HG03378 (cell line): ENCODE measurements around the gene NDFIP1.

ENCODE experiments used
- ATAC-seq: cut with Tn5 transposase; IDR thresholded peaks from one replicate; pipeline ENCODE4 v1.9.1; 2021; ENCODE audit warnings: mild to moderate bottlenecking, moderate library complexity; ENCODE audit not compliant: unreplicated experiment

NDFIP1 gene

DNA sequence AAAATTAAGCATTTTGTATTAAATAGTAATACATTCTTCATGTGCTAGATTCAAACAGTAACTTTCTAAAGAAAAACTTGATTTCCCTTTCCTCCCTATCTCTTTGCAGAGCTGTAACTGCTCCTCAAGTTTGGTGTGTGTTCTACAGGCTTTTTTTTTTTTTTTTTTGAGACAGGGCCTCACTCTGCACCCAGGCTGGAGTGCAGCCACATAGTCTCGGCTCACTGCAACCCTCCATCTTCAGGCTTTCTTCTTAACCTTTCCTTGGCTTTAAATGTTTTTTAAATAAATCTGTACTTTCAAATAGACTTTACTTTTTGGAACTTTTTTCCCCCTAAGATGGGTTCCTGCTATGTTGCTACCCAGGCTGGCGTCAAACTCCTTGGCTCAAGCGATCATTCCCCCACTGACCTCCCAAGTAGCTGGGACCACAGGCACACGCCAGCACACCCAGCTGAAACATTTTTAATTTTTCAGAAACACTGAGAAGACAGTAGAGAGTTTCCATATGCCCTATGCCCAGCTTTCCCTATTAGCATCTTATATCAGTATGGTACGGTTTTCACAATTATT is 9.1 kb downstream of the NDFIP1 start:
- no peak for ATAC-seq

DNA sequence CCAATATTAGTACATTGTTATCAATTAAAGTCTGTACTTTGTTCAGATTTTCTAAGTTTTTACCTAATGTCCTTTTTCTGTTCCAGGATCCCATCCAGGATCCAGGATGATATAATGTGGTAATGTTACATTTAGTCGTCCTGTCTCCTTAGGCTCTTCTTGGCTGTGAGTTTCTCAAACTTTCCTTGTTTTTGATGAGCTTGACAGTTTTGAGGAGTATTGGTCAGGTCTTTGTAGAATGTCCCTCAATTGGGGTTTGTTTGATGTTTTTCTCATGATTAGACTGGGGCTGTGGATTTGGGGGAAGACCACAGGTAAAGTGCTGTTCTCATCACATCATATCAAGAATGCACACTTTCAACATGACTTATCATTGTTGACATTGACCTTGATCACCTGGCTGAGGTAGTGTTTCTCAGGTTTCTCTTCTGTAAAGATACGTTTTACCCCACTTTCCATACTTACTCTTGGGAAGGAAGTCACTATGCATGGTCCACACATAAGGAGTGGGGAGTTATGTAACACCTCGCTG is 9.6 kb downstream of the NDFIP1 start:
- no peak for ATAC-seq

DNA sequence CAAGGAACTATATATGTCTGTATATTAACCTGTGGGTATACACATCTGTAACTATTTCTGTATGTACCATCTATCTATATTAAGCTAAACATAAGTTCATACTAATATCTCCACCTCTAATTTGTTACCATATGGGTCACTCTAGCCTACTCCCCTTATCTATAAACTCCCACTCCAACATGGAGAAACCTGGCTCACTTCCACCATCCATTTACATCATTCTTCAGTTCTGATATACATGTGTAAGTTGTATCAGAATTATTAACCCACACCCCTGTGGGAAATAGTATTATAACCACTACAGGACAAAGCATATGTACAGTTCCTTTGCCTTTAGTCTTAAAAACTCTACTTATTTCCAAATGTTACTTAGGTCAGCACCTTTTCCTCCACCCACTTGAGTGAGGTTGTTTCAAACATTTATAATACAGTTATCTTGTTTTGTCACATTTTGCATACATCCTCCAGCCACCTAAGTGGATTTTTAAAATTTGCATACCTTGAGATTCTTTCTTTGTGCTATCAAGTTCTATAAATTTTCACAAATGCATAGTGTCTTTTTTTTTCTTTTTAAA is 10.6 kb downstream of the NDFIP1 start:
- ATAC-seq = no peak

DNA sequence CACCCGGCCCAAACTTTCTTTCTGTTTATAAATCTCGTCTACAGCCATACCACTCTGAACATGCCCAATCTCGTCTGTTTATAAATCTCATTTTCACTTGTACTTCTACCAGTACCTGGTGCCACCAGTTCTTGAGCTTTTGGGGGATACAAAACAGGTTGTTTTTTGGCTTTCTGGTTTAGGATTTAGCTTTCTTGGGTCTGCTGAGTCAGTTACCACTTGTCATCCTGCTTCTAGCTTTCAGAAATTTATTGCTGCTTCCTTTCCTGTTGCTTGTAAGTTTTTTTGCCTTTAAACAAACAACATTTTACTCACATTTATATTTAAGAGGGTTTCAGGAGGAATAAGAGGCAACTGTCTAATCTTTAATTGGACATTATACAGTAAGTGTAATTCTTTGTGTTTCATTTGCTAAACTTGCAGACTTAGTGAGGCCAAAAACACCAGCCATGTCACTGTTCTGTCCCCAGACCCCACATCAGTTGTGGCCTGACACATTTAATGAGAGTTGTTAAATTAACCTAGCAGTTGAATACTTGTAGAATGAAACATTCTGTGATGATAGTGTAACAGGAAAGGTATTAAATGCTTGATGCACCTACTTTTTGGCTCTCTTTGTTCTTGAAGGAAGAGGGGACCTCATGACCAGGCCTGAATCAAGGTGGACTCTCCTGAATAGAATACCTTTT is 11.8 kb downstream of the NDFIP1 start:
- no peak for ATAC-seq

DNA sequence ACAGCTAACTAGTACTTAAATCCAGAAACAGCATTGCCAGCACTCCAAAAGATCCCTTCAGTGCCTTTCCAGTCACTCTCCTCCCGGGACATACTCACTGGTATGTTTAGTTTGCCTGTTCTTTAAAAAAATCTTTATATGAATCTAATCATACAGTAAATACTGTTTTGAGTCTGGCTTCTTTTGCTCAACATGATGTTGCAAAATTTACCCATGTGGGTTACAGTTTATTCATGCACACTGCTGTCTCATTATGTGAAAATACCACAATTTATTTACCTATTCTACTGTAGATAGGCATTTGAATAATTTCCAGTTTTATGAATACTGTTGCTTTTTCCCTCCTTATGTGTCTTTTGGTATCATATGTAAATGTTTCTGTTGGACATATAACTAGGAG is 13.5 kb downstream of the NDFIP1 start:
- no peak for ATAC-seq

DNA sequence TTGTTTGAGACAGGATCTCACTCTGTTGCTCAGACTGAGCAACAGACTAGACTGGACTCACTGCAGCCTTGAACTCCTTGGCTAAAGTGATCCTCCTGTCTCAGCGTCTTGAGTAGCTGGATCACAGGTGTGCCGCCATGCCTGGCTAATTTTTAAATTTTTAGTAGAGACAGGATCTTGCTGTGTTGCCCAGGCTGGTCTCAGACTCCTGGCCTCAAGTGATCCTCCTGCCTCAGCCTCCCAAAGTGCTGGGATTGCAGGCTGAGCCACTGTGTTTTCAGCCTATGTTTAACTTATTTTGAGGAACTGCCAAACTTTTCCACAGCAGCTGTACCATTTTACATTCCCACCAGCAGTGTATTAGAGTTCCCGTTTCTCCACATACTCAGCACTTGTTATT is 16.8 kb downstream of the NDFIP1 start:
- ATAC-seq = no peak

DNA sequence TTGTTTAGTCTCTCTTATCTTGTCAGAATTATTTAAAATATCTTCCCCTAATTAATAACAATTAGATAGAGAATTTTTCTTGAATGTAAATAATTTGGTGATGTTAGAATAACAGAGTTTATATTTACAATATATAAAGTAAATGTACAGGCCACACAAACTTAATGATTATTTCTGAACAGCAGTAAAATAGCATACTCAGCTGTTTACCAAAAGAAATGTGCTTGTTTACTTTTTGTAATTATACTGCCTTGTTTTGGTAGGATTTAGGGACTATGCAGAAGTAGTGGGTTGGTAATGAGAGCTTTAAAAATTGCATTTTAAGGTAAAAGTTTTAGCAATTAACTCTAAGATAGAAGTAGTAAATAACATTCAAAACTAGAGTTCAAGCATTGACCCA is 17.4 kb downstream of the NDFIP1 start:
- no peak for ATAC-seq

DNA sequence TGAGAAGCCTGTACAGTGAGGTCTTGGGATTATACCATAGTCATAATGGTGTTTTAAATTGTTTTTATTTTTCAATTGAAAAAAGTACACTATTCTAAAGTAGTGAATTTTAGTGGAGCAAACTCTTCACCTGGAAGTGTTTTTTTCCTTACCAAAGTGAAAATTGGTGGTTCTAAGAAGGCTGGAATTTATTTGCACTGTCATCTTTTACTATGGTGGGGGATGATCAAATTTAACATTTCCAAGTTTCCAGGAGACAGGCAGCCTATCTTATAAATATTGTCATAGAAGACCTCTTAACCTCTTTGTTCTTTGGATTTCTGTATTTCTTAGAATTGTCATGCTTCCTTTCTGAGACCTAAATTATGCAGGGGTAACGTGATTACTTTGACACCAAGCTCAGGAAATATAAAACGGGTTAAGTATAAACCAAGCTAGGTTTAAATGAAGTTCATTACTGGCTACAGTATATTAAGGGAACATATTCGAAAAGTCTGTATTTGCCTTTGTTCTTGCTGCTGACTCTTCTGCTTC is 20.2 kb downstream of the NDFIP1 start:
- no peak for ATAC-seq

DNA sequence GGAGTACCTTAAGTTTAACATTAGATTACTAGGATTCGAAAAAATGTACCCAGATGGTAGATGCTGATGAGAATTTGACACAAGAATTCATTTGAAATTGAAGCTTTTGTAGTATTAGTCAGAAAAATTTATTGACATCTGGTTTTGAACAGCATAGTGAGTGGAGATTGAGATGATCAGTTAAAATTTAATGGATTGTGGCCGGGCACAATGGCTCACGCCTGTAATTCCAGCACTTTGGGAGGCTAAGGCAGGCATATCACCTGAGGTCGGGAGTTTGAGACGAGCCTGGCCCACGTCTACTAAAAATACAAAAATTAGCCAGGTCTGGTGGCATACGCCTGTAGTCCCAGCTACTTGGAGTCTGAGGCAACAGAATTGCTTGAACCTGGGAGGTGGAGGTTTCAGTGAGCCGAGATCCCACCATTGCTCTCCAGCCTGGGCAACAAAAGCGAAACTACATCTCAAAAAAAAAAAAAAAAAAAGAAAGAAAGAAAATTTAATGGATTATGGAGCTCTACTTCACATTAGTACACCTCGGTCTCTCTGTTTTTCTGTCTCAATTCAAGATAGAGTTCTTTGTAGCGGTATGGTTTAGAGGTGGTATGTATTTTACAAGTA is 21.0 kb downstream of the NDFIP1 start:
- no peak for ATAC-seq

DNA sequence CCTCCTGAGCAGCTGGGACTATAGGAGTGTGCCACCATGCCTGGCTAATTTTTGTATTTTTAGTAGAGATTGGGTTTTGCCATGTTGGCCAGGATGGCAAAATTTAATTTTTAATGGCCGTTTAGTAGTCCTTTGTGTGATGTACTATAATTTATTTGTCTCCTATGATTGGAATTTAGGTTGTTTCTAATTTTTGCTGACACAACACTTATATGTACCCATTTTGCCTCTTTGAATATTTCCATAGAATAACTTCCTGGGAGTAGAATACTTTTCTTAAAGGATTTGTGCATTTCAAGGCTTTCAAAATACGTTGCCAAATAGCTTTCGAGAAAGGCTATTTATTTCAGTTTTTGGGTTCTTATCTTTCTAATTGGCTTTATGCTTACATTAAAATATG is 22.8 kb downstream of the NDFIP1 start:
- no peak for ATAC-seq

DNA sequence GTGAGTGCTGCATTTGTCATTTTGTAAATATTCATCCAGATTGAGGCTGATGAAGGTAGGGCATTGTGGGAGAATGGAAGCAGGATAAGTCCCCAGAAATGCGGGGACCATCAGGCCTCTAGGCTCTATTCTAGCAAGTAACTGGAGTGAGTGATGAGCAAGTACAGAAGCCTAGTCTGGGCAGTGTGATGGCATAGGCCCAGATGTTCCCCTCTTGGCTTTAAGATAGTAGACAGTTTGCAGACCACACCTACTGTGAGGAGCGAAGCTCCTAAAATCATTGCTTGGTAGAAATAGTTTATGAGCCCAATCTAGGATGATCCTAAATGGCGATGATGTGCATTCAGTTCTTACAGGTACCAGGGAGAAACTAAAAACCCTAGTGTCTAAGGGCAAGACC is 24.3 kb downstream of the NDFIP1 start:
- ATAC-seq = no peak

DNA sequence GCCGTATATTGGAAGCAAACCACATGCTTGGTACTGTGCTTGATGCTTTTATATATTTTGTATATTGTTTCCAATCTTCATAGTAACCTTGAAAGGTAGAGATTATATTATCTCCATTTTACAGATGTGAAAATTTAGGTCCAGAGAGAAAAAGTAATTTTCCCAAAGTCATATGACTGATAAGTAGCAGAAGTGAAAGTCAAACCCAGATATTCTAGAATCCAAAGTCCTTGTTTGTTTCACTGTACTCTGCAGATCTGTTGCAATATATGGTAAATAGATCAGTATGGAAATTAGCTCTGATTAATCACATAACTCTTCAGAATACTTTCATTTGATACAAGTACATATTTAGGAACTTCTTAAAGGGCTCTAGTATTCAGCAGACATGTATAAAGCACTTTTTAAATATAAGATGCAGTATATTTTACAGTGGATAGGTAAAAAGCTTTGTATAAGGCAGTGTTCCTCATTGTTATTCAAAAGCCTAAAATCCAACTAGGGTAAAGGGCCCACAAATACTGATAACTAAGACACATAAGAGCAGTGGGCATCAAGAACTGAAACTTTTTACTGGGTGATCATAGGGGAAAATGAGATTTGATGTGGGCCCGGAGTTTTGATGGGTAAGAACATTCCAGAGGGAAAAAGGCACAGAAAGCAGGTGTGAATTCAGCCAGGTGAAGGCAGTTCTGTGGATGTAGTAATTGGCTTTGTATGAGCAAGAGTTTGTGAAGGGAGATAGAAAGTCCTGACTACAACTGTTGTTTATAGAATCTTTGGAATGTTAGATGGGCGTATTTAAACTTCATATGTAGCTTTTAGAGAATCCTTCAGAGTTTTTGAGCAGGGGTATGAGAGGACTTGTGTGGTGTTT is 25.0 kb downstream of the NDFIP1 start:
- no peak for ATAC-seq

DNA sequence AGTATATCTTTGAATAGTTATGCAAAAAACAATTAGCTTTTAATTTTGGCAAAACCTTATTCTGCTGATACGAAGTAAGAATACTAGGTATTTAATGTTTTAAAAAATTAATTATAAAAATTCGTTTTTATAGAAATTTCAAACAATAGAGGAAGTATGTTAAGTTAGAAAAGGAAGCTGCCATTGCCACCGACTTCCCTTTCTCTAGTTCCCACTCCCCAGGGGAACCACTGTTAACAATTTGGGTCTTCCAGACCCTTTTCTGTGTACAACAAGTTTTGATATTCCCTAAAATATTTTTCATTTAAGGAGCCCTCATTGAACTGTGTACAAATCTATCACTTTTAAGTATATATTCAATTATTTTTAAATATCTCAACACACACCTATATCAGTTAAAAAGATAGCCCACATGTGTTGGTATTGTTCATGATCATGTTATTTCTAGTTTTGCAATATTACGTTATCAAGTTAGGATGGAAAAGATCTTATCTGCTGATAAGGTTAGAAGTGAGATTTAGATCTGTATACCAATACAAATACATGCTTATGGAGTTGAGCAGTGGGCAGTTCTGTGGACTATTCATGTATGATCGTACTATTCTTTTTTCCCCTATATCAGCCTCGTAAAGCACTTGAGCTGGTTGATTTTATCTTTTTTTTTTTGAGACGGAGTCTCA is 25.9 kb downstream of the NDFIP1 start:
- no peak for ATAC-seq

DNA sequence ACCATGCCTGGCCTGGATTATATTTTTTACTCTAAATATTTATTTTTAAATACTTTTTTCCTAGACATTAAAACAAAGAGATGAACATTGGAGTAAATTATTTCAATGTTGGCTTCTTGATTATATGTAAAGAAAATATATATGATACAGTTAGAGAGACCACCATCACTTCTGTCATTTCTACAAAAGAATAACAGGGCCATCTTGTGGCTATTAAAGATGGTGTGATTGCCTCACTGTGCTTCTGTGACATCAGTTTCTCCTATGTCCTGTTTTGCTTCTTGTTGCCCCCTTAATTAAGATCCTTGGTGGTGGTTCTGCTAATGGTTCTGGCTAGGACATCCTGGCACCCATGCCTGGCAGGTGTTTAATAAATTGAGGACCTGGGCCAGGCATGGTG is 32.9 kb downstream of the NDFIP1 start:
- ATAC-seq = no peak

DNA sequence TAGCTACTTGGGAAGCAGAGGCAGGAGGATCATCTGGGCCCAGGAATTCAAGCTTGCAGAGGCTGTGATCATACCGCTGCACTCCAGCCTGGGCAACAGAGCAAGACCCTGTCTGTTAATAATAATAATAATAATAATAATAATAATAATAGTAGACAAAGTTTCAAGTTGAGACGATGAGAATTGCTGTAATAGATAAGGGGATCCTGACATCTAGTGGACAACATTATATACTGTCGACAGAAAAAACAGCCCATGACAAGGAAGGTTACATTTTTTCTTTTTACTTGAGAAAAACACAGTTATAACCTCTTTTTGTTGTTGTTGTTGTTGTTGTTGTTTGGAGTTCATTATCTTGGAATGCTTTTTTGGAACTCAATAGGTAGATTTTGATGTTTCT is 35.3 kb downstream of the NDFIP1 start:
- no peak for ATAC-seq

DNA sequence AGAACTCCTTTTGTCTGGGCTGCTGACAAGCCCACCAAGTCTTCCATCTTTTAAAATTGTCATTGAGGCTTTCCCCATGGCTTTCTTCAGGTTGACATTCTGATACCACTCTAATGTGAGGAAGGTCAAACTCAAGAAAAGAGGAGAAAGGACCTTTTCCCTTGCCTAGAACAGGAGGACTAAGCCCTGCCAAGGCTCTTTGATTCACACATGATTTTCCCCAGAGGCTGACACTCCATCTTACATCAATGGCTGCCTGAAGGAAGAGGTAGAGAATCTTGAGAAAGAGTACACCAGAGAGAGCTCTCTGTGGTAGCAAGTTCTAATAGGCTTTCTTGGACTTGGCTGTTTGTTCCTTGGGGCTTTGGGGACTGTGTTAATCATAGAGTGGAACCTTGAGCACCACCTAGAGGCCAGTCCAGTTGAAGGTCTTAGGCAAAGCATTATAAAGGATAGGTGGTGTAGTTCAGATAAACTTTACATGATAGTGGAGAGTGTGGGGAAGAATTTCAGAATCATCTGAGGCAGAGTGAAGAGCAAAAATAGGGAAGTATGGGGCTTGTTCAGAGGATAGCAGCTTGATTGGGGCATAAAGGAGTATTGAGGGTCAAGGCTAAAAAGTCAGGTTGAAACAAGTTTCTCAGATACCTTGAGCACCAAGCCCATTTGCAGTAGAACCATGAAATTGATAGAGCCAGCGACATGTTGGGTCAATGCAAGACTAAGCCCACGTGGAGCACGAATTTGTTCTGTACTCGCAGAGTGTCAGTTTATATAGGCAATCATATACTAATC is 36.7 kb downstream of the NDFIP1 start:
- ATAC-seq = peak; percentile 75

DNA sequence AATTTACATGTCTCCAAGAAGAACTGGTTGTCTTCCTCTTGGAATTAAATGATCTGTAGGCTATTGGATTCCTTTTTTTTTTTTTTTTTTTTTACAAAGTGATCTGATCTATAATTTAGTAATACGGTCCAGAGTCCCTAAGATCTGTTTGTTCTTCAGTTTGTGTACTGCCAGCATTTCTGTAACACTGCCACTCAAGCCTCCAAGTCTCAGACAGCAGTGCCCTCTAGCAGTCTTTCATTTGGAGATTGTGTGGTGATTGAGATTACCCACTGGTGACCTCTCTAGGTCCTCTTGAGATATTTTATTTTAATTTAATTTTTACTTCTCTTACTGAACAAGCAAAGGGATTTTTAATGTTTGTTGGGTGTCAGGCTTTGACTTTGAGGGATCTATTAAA is 40.8 kb downstream of the NDFIP1 start:
- ATAC-seq = no peak

DNA sequence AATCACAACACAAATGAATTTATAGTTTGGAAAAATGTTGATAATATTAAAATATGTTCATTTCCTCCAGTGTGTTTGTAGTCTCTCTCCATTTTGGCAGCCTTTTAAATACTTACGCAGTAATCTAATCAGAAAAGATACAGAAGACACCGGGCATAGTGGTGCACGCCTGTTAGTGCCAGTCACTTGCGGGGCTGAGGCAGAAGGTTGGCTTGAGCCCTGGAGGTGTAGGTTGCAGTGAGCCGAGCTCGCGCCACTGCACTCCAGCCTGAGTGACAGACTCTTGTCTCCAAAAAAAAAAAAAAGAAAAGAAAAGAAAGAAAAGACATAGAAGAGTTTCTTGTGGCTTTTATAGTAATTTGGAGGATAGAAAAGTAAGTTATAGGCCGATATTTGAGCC is 41.9 kb downstream of the NDFIP1 start:
- ATAC-seq = no peak
